Putamen (tissue), 1 donor: ENCODE measurements around the gene PPP1R2.
A peak's percentile ranks its signal among the peaks of the same experiment; 100 is the strongest.

Source experiments
- DNase-seq: peaks from one replicate; pipeline ENCODE4 v3.0.0-alpha.2; 2016; ENCODE audit warnings: low spot score

PPP1R2 gene

GRCh38 chr3:195565716-195566115 lies 22.6 kb upstream of the PPP1R2 start:
- no peak for DNase-seq

GRCh38 chr3:195563317-195563716 lies 20.2 kb upstream of the PPP1R2 start:
- DNase-seq: no peak

- no peak for DNase-seq
Observed at GRCh38 chr3:195559723-195560409, 16.7 kb upstream of the PPP1R2 start.

GRCh38 chr3:195558602-195559001 lies 15.5 kb upstream of the PPP1R2 start:
- no peak for DNase-seq

GRCh38 chr3:195557322-195557721 lies 14.2 kb upstream of the PPP1R2 start:
- DNase-seq: no peak

- DNase-seq: peak; percentile 42
Observed at GRCh38 chr3:195556390-195556789, 13.3 kb upstream of the PPP1R2 start.

GRCh38 chr3:195555110-195555509 lies 12.0 kb upstream of the PPP1R2 start:
- no peak for DNase-seq

- no peak for DNase-seq
Observed at GRCh38 chr3:195554458-195554857, 11.3 kb upstream of the PPP1R2 start.

- no peak for DNase-seq
Observed at GRCh38 chr3:195553268-195553667, 10.1 kb upstream of the PPP1R2 start.

- peak; percentile 63 for DNase-seq
Observed at GRCh38 chr3:195551381-195551978, 8.4 kb upstream of the PPP1R2 start.

- no peak for DNase-seq
Observed at GRCh38 chr3:195550723-195551122, 7.6 kb upstream of the PPP1R2 start.

GRCh38 chr3:195549931-195550519 lies 6.9 kb upstream of the PPP1R2 start:
- no peak for DNase-seq

- no peak for DNase-seq
Observed at GRCh38 chr3:195548987-195549386, 5.9 kb upstream of the PPP1R2 start.

- DNase-seq: no peak
Observed at GRCh38 chr3:195548501-195548900, 5.4 kb upstream of the PPP1R2 start.

- no peak for DNase-seq
Observed at GRCh38 chr3:195548006-195548405, 4.9 kb upstream of the PPP1R2 start.

GRCh38 chr3:195546130-195546560 lies 3.0 kb upstream of the PPP1R2 start:
- DNase-seq: no peak

- no peak for DNase-seq
Observed at GRCh38 chr3:195544634-195545033, 1.5 kb upstream of the PPP1R2 start.

- no peak for DNase-seq
Observed at GRCh38 chr3:195544230-195544536, 1.1 kb upstream of the PPP1R2 start.

GRCh38 chr3:195543500-195544229 lies 540 bp upstream of the PPP1R2 start:
- no peak for DNase-seq

GRCh38 chr3:195542316-195542697 lies 818 bp downstream of the PPP1R2 start:
- no peak for DNase-seq

GRCh38 chr3:195540511-195540910 lies 2.6 kb downstream of the PPP1R2 start:
- DNase-seq: no peak

GRCh38 chr3:195540027-195540426 lies 3.1 kb downstream of the PPP1R2 start:
- no peak for DNase-seq

GRCh38 chr3:195539479-195539878 lies 3.6 kb downstream of the PPP1R2 start:
- no peak for DNase-seq
